Liver (tissue), 9 donors: ENCODE results near the gene SPI1. TPM values are rescaled to one million over a fixed set of nuclear protein-coding genes. Genes with fewer than 3 reads are reported as not detected.
A peak's percentile ranks its signal among the peaks of the same experiment; 100 is the strongest.

Source experiments
- DNase-seq: peaks from one replicate; pipeline ENCODE4 v3.0.0-alpha.2; 2017; ENCODE audit warnings: low spot score
- H3K27ac ChIP-seq, 2 donors: one replicate each; pipeline ENCODE4 v1.7.0; 2013; ENCODE audit warnings: inconsistent platforms in 2 of 2, low read length in 2 of 2, control low read depth in 1 of 2, low read depth in 1 of 2, mild to moderate bottlenecking in 1 of 2
- H3K27me3 ChIP-seq, 4 donors: one replicate each; pipeline versions ENCODE4 v1.6.1 to v1.7.0; 2013; ENCODE audit warnings: low read length in 3 of 4, inconsistent platforms in 1 of 4, mild to moderate bottlenecking in 1 of 4, moderate library complexity in 1 of 4; ENCODE audit not compliant: control insufficient read depth in 4 of 4, insufficient read depth in 4 of 4
- H3K36me3 ChIP-seq, 4 donors: one replicate each; pipeline versions ENCODE4 v1.6.1 to v1.7.0; 2013; ENCODE audit warnings: low read length in 3 of 4, mild to moderate bottlenecking in 3 of 4, low read depth in 1 of 4, moderate library complexity in 1 of 4; ENCODE audit not compliant: control insufficient read depth in 4 of 4, insufficient read depth in 3 of 4
- H3K4me1 ChIP-seq, 4 donors: one replicate each; pipeline versions ENCODE4 v1.6.1 to v1.7.0; 2013; ENCODE audit warnings: low read length in 3 of 4, mild to moderate bottlenecking in 3 of 4, moderate library complexity in 1 of 4; ENCODE audit not compliant: control insufficient read depth in 4 of 4, insufficient read depth in 4 of 4
- H3K4me3 ChIP-seq, 3 donors: one replicate each; pipeline versions ENCODE4 v1.6.1 to v1.7.0; 2013; ENCODE audit warnings: low read length in 3 of 3, control low read depth in 1 of 3, low read depth in 1 of 3, mild to moderate bottlenecking in 1 of 3
- H3K9ac ChIP-seq, 2 donors: one replicate each; pipeline ENCODE4 v1.7.0; 2013; ENCODE audit warnings: low read length in 2 of 2, mild to moderate bottlenecking in 2 of 2, moderate library complexity in 2 of 2, control low read depth in 1 of 2, low read depth in 1 of 2
- H3K9me3 ChIP-seq, 4 donors: one replicate each; pipeline versions ENCODE4 v1.6.1 to v1.7.0; 2013; ENCODE audit warnings: low read length in 3 of 4; ENCODE audit not compliant: control insufficient read depth in 4 of 4
- EGR1 ChIP-seq, 2 donors: IDR thresholded peaks; 2 replicates each; pipeline ENCODE4 v1.6.1; 2016 to 2018; ENCODE audit warnings: antibody characterized with exemption in 2 of 2, low read depth in 2 of 2
- FOXA1 ChIP-seq: IDR thresholded peaks from 2 replicates; pipeline ENCODE4 v1.6.1; 2016; ENCODE audit warnings: antibody characterized with exemption
- FOXA2 ChIP-seq: IDR thresholded peaks from 2 replicates; pipeline ENCODE4 v1.6.1; 2016; ENCODE audit warnings: antibody characterized with exemption
- GABPA ChIP-seq, 2 donors: IDR thresholded peaks in 1 of 2; conservative IDR thresholded peaks in 1 of 2; 2 replicates each; pipeline ENCODE4 v1.6.1; 2016; ENCODE audit warnings: antibody characterized with exemption in 2 of 2, mild to moderate bottlenecking in 1 of 2, moderate library complexity in 1 of 2
- HNF4G ChIP-seq: IDR thresholded peaks from 2 replicates; pipeline ENCODE4 v1.6.1; 2016; ENCODE audit warnings: antibody characterized with exemption
- JUND ChIP-seq, 2 donors: IDR thresholded peaks; 2 replicates each; pipeline ENCODE4 v1.6.1; 2016; ENCODE audit warnings: antibody characterized with exemption in 2 of 2
- NR2F2 ChIP-seq: IDR thresholded peaks from 2 replicates; pipeline ENCODE4 v1.6.1; 2016; ENCODE audit warnings: antibody characterized with exemption
- RAD21 ChIP-seq, 2 donors: IDR thresholded peaks; 2 replicates each; pipeline ENCODE4 v1.6.1; 2016; ENCODE audit warnings: antibody characterized with exemption in 2 of 2, mild to moderate bottlenecking in 2 of 2
- RXRA ChIP-seq, 2 donors: IDR thresholded peaks; 2 replicates each; pipeline ENCODE4 v1.6.1; 2017 to 2018; ENCODE audit warnings: antibody characterized with exemption in 2 of 2, mild to moderate bottlenecking in 1 of 2
- SP1 ChIP-seq: IDR thresholded peaks from 2 replicates; pipeline ENCODE4 v1.6.1; 2018; ENCODE audit warnings: antibody characterized with exemption, mild to moderate bottlenecking
- TAF1 ChIP-seq: conservative IDR thresholded peaks from 2 replicates; pipeline ENCODE4 v1.6.1; 2016; ENCODE audit warnings: antibody characterized with exemption, mild to moderate bottlenecking
- YY1 ChIP-seq: IDR thresholded peaks from 2 replicates; pipeline ENCODE4 v1.6.1; 2016; ENCODE audit warnings: antibody characterized with exemption, mild to moderate bottlenecking
- ZBTB33 ChIP-seq: IDR thresholded peaks from 2 replicates; pipeline ENCODE4 v1.6.1; 2016; ENCODE audit warnings: antibody characterized with exemption
- WGBS: extraction: QIAGEN DNeasy Blood & Tissue Kit; methylation state at CpG from one replicate; pipeline ENCODE4 v1.1.7; 2013; 5-methylcytosine and 5-hydroxymethylcytosine counted together
- polyA plus RNA-seq, 2 donors: library from polyadenylated mRNA; stranded (reverse) in 1 of 2; unstranded in 1 of 2; fragments of 200-250 nt in 1 of 2; fragments of >200 nt in 1 of 2; fragmentation: Nextera tagmentation in 1 of 2; extraction: Ambion mirVana in 1 of 2; gene quantifications; one replicate each; pipeline versions ENCODE4 v1.2.1 to v1.2.3, GENCODE V29; 2013 to 2015
- total RNA-seq, 2 donors: library from RNA; depleted of rRNA; stranded (reverse); fragments of >200 nt; gene quantifications; one replicate each; pipeline ENCODE4 v1.2.3, GENCODE V29; 2014
- TF ChIP-seq, protein P1 (sequence below): fragments of 150-350 bp; IDR thresholded peaks from 2 replicates; pipeline ENCODE4 v1.5.1; 2017; ENCODE audit warnings: improper control_type of control experiment, low read depth, low read length; ENCODE audit not compliant: missing input control
- TF ChIP-seq, protein P2 (sequence below): IDR thresholded peaks from 2 replicates; pipeline ENCODE4 v1.6.1; 2016; ENCODE audit warnings: antibody characterized with exemption, mild to moderate bottlenecking
- TF ChIP-seq, protein P3 (sequence below): IDR thresholded peaks from 2 replicates; pipeline ENCODE4 v1.6.1; 2016; ENCODE audit warnings: antibody characterized with exemption
- TF ChIP-seq, protein P4 (sequence below): IDR thresholded peaks from 2 replicates; pipeline ENCODE4 v1.6.1; 2016; ENCODE audit warnings: antibody characterized with exemption
- donor health status: healthy.
- donor health status: healthy.
- donor health status: healthy.
- donor health status: healthy.
- donor health status: healthy.

SPI1 gene
- total and polyA plus RNA-seq, 4 donors = 2.3 to 14.4 (median 13.3) TPM

- H3K4me1 ChIP-seq = peaks cover 0 to 3% (median 2%) of the 10 kb centered on the region in 4 donors
- peak overlapping the region; percentile 14 to 72 for H3K27ac ChIP-seq
- no peaks in the 10 kb centered on the region for H3K27me3 ChIP-seq
- no peaks in the 10 kb centered on the region for H3K9me3 ChIP-seq
- TF ChIP-seq ZBTB33 (no peak), TAF1 (no peak), EGR1 (IDR thresholded peaks at IDR 0.05; ENCODE audit: low read depth in 2 of 2) (no peak), GABPA (IDR thresholded peaks at IDR 0.05 in 1 of 2, conservative IDR thresholded peaks at IDR 0.05 in 1 of 2) (no peak), RXRA (IDR thresholded peaks at IDR 0.05) (no peak), FOXA2 (no peak), NR2F2 (no peak), FOXA1 (no peak), YY1 (no peak), JUND (IDR thresholded peaks at IDR 0.05) (no peak), SP1 (no peak), RAD21 (IDR thresholded peaks at IDR 0.05) (no peak), HNF4G (no peak)
- TF ChIP-seq, protein P1, sequence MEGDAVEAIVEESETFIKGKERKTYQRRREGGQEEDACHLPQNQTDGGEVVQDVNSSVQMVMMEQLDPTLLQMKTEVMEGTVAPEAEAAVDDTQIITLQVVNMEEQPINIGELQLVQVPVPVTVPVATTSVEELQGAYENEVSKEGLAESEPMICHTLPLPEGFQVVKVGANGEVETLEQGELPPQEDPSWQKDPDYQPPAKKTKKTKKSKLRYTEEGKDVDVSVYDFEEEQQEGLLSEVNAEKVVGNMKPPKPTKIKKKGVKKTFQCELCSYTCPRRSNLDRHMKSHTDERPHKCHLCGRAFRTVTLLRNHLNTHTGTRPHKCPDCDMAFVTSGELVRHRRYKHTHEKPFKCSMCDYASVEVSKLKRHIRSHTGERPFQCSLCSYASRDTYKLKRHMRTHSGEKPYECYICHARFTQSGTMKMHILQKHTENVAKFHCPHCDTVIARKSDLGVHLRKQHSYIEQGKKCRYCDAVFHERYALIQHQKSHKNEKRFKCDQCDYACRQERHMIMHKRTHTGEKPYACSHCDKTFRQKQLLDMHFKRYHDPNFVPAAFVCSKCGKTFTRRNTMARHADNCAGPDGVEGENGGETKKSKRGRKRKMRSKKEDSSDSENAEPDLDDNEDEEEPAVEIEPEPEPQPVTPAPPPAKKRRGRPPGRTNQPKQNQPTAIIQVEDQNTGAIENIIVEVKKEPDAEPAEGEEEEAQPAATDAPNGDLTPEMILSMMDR = no peak
- TF ChIP-seq, protein P2, sequence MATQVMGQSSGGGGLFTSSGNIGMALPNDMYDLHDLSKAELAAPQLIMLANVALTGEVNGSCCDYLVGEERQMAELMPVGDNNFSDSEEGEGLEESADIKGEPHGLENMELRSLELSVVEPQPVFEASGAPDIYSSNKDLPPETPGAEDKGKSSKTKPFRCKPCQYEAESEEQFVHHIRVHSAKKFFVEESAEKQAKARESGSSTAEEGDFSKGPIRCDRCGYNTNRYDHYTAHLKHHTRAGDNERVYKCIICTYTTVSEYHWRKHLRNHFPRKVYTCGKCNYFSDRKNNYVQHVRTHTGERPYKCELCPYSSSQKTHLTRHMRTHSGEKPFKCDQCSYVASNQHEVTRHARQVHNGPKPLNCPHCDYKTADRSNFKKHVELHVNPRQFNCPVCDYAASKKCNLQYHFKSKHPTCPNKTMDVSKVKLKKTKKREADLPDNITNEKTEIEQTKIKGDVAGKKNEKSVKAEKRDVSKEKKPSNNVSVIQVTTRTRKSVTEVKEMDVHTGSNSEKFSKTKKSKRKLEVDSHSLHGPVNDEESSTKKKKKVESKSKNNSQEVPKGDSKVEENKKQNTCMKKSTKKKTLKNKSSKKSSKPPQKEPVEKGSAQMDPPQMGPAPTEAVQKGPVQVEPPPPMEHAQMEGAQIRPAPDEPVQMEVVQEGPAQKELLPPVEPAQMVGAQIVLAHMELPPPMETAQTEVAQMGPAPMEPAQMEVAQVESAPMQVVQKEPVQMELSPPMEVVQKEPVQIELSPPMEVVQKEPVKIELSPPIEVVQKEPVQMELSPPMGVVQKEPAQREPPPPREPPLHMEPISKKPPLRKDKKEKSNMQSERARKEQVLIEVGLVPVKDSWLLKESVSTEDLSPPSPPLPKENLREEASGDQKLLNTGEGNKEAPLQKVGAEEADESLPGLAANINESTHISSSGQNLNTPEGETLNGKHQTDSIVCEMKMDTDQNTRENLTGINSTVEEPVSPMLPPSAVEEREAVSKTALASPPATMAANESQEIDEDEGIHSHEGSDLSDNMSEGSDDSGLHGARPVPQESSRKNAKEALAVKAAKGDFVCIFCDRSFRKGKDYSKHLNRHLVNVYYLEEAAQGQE = no peak
- TF ChIP-seq, protein P3, sequence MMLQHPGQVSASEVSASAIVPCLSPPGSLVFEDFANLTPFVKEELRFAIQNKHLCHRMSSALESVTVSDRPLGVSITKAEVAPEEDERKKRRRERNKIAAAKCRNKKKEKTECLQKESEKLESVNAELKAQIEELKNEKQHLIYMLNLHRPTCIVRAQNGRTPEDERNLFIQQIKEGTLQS = no peak
- TF ChIP-seq, protein P4, sequence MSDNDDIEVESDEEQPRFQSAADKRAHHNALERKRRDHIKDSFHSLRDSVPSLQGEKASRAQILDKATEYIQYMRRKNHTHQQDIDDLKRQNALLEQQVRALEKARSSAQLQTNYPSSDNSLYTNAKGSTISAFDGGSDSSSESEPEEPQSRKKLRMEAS = no peak
- no peak overlapping the region for H3K4me3 ChIP-seq
- no peak for DNase-seq
- H3K36me3 ChIP-seq = no peaks in the 10 kb centered on the region
- H3K9ac ChIP-seq = no peak overlapping the region
Observed at GRCh38 chr11:47378836-47379170, 456 bp upstream of the SPI1 start.

- no peaks in the 10 kb centered on the region for H3K36me3 ChIP-seq
- H3K4me3 ChIP-seq = peak overlapping the region; percentile 25 to 39 (median 32)
- H3K27me3 ChIP-seq = no peaks in the 10 kb centered on the region
- 82% methylated on average over 5 of the region's 5 CpGs for WGBS
- no peak for DNase-seq
- H3K27ac ChIP-seq = peak overlapping the region; percentile 72 to 75
- peak overlapping the region in 1 of 2 donors; percentile 58 for H3K9ac ChIP-seq
- no peaks in the 10 kb centered on the region for H3K9me3 ChIP-seq
- peaks cover 0 to 2% (median under 1%) of the 10 kb centered on the region in 4 donors for H3K4me1 ChIP-seq
- TF ChIP-seq, protein P1 = no peak
- TF ChIP-seq EGR1 (IDR thresholded peaks at IDR 0.05; ENCODE audit: low read depth in 2 of 2) = no peak
- no peak for TF ChIP-seq RXRA (IDR thresholded peaks at IDR 0.05)
- TF ChIP-seq NR2F2 = no peak
- no peak for TF ChIP-seq TAF1
- TF ChIP-seq HNF4G = no peak
- TF ChIP-seq, protein P2 = no peak
- TF ChIP-seq, protein P3 = no peak
- no peak for TF ChIP-seq GABPA (IDR thresholded peaks at IDR 0.05 in 1 of 2, conservative IDR thresholded peaks at IDR 0.05 in 1 of 2)
Observed at GRCh38 chr11:47377571-47378009, 757 bp downstream of the SPI1 start.
